Neural progenitor cell (in vitro differentiated cells): ENCODE measurements around the gene ITFG1.

Experiments
- EZH2 ChIP-seq: fragments of 200-600 bp; sonication (generic); IDR thresholded peaks from 2 replicates; pipeline ENCODE4 v1.6.1; 2017; ENCODE audit warnings: antibody characterized with exemption, mild to moderate bottlenecking, moderate library complexity
- EZH2phosphoT487 ChIP-seq: fragments of 200-600 bp; sonication (generic); IDR thresholded peaks from 2 replicates; pipeline ENCODE4 v1.6.1; 2017; ENCODE audit warnings: antibody characterized with exemption
- TF ChIP-seq, protein P1 (sequence below): fragments of 200-600 bp; sonication (generic); IDR thresholded peaks from 2 replicates; pipeline ENCODE4 v1.5.1; 2017; ENCODE audit warnings: antibody characterized with exemption, mild to moderate bottlenecking

- TF ChIP-seq, protein P1, sequence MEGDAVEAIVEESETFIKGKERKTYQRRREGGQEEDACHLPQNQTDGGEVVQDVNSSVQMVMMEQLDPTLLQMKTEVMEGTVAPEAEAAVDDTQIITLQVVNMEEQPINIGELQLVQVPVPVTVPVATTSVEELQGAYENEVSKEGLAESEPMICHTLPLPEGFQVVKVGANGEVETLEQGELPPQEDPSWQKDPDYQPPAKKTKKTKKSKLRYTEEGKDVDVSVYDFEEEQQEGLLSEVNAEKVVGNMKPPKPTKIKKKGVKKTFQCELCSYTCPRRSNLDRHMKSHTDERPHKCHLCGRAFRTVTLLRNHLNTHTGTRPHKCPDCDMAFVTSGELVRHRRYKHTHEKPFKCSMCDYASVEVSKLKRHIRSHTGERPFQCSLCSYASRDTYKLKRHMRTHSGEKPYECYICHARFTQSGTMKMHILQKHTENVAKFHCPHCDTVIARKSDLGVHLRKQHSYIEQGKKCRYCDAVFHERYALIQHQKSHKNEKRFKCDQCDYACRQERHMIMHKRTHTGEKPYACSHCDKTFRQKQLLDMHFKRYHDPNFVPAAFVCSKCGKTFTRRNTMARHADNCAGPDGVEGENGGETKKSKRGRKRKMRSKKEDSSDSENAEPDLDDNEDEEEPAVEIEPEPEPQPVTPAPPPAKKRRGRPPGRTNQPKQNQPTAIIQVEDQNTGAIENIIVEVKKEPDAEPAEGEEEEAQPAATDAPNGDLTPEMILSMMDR = no peak
- TF ChIP-seq EZH2 (no peak), EZH2phosphoT487 (no peak)
Measured at GRCh38 chr16:47469227-47469626, 8.4 kb upstream of the ITFG1 start.
